Measurements from ENCODE around the gene CORO2B.

Gene CORO2B

DNA sequence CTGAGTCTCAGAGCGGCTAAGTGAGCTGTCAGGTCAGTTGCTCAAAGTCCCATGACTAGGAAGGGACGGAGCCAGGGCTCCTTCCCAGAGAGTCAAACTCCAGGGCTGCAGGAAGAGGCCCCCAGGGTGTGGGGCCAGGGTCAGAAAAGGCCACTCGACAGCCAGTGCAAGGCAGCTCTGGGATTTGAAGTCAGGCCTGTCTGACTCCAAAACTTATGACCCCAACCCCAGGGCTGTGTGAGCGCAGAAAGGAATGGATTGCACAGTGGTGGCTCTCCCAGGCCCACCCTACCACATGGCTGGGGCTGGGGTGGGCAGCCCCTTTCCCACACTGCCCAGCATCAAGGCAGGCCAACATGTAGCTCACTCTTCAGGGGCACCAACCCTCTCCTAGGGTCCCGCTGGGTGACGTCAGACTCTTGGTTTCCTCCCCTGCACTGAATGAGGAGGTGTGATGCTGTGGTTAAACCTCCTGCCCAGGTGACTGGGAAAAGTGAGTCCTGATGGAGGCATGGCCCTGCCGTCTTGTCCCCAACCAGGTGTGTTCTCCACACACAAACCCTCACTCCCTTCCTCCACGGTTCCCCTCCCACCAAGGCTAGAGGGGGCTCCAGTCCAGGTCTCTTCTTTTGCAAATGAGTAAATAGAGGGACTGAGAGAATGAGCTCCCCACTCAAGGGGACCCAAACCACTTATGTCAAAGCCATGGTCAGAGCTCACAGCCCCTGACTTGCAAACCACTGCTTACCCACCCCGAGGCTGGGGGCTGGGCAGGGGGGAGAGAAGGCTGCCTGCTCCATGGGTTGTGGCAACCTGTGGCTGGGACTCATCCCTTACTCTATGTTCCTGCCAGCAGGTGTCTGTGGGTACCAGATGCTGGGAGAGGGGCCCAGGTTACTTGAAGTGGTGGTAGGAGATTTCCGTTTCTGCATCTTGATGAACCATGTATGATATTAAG, 23.8 kb upstream of the CORO2B start:
- DNase-seq: no peak

DNA sequence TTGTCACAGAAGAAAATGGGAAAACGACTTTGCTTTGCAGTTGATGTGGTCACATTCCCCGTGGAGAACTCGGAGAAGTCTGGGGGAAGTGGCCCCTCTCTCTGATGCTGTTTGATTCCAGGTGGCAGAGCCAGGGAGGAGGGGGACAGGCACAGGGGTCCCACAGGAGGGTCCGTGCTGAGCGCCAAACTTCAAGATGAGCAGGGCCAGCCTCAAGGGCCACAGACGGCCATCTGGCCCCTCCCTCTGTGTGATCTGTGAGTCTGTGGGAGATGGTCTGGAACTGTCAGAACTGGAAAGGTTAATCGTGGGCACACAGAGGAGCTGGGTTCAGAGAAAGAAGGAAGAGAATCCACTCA, 23.1 kb upstream of the CORO2B start:
- no peak for DNase-seq

DNA sequence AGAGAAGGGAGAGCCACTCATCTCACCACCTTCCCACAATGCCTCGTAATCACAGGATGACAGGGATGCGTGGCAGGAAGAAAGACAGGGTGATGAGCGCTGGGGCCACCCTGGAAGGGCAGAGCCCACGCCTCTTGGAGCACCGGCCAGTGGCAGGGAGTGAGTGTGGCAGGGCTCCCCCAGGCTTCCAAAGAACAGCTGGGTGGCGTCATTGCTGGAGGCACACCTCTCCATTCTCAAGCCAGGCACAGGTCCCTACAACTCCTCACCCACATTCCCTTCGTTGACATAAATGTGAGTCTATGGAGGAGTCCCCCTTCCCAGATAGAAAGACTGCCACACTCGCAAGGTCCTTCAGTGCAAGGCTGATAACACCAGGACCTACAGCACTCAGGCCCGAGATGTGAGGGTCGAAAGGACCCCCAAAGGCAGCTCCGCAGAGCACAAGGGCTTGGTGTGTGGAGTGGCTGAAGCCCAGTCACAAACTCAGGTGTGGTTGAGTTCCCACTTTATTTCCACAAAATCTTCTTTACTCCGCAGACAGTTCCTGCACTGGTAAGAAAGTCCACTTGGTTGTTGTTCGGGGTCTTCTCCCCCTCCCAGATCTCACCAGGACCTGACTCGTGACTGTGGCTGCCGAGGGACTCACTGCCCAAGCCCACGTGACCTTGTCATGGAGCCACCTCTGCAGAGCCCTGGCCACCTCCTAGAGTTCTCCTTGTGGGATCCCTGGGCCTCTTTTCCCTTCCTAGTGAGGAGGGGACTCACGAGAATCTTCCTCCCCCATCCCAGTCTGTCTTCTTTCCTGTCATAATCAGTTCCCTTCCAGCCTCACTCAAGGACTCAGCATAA, 22.4 kb upstream of the CORO2B start:
- DNase-seq: no peak

DNA sequence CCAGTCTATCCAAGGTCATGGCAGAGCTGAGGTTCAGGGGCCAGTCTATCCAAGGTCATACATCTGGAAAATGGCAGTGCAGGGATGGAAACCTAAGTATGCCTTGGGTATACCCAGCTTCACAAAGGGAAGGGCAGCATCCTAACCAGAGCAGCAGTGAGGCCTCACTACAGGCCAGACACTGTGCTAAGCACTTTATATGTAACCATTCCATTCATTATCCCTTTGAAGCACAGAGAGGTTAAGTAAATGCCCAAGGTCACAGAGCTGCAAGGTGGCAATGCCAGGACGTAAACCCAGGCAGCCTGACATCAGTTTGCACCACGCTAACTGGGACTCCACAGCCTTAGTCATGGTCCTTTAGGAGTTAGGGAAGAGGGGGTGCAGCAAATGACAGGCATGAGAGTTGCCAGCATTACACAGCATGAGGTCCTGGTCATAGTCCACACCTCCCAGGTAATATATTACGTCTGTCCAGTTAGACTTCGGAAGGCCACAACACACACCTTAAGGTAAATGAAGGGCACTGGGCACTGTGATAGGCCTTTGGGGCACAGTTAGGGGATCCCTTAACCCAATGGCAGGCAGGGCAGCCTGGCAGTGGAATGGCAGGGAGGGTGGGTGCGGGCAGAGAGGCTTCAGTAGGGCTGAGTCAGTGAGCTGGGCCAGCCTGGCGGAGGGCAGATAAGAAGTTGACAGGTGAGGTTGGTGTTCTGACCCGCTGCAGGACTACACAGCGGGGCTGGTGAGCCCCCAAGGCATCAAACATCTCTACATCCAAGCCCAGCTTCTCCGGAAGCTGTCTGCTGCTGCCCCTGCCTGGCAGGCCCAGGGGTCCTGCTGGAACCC, 21.1 kb upstream of the CORO2B start:
- DNase-seq: no peak

DNA sequence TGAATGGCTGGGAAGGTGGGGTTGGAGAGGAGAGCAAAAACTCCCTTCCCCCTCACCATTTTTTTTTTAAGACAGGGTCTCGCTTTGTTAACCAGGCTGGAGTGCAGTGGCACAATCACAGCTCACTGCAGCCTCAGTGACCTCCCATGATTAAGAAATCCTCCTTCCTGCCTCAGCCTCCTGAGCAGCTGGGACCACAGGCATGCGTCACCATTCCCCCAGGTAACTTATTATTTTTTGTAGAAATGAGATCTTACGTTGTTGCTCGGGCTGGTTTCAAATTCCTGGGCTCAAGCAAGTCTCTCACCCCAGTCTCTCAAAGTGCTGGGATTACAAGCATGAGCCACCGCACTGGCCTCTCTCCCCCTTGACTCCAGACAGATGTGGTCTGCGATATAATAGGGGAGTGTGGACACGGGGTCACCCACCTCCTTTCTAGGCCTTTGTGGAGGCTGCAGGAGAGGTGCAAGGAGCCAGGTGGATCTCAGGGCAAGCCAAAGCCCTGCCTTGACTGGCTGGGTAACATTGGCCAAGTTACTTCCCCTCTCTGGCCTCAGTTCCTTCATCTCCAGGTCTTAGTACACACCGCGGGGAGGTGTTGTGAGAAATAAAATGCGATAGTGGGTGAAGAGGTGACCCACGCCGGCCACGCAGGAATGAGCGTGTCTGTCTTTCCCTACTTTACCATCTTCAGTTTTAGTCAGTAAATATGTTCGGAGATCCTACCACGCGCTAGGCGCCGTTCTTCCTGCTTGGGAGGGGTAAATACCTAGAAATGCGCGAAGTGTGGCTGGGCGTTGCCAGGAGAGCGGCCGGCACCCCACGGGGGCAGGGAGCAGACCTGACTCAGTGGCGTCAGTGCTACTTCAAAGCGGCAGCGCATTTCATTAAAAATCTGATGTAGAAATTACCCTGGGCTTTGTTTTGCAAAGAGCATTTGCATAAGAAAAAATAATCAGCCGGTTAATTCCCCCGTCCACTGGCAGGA, 20.2 kb upstream of the CORO2B start:
- no peak for DNase-seq

DNA sequence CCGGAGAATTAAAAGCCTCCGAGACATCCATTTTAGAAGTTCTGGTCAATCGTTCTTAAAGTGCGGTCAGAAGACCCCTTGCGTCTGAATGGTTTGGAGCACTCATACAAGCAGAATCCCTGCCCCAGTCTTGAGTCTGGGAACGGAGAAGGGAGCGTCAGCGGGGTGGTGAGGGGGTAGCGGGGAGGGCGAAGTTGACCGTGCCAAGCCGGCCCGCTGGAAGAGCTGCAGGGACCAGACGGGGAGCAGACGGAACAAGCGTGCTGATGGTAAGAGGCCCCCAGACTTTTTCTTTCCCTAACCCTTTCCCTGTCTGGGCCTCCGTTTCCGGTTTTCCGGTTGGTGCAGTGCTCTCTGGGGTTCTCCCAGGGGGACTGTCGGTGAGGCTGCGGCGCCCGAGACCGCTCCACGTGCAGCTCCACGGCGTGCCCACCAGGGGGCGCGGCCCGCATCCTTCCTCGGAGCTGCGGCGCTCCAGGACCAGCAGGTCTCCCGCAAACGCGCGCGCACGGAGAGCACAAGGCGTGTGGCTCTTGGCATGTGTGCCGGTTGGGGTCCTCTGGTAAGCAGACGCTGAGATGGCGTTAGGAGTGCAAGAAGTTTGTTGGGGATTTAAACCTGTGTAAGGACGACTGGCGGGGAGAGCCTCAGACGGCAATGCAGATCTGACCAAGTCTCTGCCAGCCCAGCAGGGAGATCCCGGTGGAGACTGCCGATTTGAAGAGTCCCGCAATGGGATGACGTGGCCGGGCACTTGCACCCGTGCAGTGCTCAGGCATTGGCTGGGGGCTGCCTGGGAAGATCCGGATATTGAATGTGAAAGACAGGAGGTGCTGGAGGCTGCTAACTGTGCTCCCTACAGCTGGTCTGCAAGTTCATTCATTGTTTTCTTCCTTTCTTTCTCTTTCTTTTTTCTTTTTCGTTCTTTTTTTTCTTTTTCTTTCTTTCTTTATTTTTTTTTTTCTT, 19.2 kb upstream of the CORO2B start:
- peak; percentile 89 for DNase-seq

DNA sequence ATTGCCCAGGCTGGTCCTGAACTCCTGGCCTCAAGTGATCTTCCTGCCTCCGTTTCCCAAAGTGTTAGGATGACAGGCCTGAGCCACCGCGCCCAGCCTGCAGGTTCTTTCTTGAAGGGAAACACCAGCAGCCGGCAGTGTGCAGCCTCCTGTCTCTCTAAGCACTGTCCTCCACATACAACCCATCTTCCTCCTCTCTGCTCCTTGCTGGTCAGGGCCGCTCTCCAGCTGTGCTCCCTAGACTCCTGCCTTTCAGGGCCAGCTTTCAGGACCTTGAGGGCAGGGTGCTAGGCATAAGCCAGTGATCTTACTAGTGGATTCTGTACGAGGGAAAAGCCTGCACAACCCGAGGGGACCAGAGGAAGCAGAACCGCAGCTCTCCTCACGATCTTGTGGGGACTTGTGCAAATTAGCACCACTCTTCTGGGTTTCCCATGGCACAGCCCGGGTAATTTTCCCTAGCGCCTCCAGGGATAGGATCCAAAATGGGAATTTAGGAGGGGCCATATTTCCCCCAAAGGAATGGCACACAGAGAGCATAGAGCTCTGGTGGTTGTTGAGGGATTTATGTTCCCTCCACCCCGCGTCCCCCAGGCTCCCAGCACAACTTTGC, 18.2 kb upstream of the CORO2B start:
- DNase-seq: peak; percentile 49

DNA sequence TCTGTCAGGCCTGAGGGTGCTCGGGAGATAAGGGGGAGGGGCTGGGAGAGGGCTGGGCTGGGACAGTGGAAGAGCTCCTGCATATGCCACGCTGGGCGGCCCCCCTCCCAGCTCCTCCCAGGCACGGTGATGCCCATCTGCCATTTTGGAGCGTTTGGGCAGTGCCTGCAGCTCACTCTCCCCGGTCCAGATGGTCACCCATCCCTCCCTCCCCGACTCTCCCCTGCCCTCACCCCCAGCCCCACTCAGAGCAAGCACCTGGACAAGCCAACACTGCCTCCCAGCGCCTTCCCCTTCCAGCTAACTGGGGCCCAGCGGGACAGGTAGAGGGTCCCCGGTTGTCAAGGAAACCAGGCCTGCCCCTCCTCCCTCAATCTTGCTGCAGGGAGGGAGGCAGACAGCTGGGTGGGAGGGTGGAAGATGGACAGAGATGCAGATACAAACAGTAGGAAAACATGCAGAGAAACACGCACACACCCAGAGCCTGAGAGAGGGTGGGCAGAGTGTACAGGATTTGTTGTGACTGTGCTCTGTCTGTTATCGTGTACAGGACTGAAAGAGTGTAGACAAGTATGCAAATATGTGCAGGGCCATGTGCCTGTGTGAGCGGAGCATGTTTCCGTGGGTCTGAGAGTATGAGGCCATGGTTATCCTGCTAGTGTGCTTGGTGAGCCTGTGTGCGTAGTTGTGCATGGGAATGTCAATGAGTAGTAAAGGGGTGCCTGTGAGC, 17.5 kb upstream of the CORO2B start:
- DNase-seq: peak; percentile 49

DNA sequence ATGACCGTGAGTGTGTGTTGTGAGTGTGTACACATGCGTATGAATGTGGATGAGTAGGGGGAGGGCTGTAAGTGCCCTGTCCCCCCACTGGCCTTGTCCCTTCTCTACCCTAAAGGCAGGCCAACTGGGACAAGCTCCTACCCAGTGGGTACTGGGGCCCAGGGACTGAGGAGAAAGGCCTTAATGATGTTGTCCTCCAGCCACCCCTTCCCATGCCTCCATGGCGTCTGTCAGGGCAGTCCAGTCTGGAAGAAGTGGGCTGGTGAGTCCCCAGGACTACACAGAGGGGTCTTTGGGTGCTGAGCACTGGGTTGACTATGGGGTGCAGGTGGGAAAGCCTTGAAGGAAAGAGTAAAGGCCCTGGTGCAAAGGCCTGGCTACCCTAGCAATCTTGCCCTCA, 16.9 kb upstream of the CORO2B start:
- DNase-seq: no peak

DNA sequence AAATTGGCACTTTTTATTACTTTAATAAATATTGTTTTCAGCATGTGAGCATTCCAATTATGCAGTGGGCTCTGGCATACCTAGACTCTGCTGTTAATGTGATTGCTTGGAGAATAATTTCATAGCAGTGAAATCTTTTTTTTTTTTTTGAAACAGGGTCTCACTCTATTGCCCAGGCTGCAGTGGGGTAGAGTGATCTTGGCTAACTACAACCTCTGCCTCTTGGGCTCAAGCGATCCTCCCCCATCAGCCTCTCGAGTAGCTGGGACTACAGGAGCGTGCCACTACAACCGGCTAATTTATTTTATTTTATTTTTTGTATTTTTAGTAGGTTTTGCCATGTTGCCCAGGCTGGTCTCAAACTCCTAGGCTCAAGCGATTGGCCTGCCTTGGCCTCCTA, 14.6 kb upstream of the CORO2B start:
- DNase-seq: no peak

DNA sequence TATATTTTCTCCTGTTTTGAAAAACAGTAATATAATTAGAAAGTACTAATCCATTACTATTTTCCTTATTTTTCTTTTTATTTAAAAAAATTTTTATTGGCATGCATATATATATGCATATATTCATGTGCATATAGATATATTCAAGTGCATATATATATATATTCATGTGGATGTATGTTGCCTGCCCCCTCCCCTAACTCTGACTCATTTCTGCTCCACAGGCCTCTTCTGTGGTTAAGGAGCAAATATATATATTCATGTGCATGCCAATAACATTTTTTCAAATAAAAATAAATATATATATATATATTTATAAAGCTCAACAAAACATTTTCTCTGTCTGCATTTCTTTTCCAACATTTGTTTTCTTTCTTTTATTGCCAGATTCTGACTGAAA, 13.6 kb upstream of the CORO2B start:
- no peak for DNase-seq

DNA sequence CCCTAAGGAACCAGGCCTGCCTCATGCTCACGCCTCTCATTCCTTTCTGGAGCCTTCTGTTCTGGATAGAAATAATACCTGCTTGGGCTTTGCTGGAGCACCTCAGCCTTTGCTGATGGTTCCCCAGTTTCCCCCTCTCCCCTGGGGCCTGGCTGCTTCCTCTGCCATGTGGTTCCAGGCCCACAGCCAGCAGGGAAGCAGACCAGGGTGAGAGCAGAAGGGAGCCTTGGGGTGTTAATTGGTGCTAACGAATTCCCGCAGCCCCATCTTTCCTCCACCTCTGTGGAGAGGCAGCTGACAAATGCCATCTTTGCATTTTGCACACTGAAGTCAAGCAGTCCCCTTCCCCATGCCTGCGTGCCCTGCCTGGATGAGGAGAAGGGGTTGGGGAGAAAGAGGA, 13.1 kb upstream of the CORO2B start:
- DNase-seq: peak; percentile 33

DNA sequence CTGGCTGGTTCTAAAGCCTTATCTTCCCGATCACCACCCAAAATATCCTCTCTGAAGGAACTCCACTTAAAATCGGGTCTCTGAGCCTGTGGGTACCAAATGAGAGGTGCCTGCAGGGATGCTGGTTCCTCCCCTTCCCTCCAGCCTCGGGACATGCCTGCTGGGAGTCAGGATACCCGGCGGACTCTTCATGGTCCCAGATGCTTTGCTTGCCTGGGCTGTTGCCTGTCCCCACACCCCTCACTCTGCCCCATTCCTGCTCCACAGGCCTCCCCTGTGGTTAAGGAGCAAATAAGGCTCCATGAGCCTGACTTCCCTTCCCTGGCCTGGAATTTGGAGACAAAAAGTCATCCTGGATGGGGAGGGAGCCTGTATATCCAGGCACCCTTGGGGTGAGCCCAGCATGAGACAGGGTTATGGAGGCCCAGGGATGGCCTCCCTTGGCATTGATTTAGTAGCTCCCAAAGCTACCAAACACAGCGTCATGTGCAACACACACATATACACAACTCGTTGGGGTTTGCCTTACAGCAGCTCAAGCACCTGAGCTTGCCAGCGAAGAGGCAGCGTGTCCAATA, 12.3 kb upstream of the CORO2B start:
- no peak for DNase-seq

DNA sequence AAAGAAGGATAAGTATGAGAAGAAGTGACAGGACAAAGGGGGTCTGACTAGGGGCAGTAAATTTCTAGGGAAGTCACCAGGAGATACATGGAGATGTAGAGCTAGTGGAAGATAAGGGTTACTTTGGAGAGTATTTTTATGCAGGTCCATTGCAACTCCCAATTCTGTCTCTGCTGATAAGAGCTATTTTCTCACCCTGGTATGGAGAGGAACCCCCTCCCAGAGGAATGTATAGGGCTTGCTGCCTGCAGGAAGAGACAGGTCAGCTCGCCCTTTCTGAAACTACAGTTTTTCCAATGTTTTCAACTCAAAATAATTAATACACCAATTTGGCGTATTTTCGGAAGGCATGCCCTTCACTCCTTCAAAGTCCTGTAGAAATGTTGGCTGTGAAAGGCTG, 11.4 kb upstream of the CORO2B start:
- DNase-seq: no peak

DNA sequence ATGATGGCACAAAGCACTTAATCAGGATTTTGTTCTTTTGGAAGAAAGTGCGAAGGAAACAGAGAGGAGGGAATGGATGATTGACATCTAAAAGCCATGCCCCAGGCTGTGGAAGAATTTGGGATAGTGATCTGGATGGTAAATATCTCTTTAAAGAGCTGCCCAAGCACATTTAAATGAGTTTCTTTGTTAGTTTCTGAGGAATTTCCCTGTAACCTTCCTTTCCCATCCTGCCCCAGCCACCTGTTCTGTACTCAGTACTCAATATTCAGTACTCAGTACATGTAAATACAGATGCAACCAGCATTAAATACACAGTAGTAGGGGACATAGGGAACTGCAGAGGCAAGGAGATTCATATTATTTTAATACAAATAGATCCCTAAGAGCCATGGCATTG, 7.8 kb upstream of the CORO2B start:
- no peak for DNase-seq

DNA sequence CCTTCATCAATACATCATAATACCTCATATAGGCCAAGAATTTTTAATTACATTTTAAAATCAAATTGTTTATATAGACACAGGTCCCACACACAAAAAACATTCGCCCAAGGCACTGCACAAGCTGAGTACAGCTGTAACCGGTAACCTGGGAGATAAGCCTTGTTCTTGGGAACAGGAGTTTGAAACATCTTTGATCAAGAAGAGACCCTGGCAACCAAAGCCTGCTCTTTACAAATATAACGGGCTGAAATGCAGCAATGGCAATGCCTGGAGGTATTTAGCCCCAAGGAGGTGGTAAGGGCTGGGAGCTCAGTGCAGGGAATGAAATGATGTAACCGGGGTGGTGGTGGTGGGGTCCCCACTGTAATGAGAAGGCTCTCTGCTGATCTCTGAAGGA, 7.2 kb upstream of the CORO2B start:
- no peak for DNase-seq

DNA sequence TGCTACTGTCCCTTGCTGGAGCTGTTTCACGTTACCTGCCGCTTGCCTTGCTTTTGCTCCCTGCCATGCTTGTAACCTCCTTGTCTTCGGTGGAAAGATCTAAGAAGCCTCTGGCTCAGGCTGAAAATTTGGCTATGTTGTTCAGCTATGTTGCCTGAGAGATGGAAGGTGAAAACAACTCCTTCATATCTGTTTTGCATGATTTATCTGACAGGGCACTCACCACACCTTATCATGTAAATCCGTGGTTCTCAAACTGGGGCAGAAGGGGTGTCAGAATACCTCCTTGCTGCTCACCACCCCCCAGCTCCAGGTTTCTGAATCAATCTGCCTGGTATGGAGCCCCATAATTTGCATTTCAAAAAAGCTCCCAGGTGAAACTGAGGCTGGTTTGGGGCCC, 6.5 kb upstream of the CORO2B start:
- no peak for DNase-seq

DNA sequence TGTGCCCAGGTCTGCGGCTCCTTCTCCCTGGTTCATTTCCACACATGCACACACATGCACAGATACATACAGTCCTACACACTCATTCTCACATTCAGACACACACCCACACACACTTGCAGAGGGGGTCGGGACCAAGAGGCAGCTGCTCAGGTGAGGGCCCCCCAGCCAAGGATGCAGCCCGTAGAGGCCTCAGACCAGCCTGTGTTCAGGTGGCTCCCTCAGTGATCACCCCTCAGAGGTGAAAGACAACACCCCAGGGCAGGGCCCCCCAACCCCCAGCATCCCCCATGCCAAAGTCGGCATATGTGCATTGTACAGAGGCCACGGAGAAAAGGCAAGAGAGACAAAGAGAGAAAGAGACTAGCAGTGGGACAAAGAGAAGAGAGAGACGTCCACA, 5.9 kb upstream of the CORO2B start:
- no peak for DNase-seq

DNA sequence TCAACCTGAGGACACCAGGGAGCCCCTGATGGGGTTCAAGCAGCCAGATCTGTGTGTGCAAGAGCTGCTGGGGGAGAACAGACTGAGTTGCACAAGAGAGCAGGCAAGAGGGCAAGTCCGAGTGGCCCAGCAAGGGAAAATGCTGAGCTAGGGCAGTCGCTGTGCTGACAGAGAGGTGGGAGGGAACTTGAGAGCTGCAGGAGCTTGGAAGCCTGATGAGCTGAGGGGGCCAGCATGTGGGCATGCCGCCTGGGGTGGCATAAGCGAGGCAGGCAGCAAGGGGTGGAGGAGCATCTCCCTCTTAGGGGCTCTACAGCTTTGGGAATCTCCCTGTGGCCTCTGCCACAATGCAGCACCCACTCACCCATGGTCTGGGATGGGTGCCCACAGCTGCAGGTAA, 4.7 kb upstream of the CORO2B start:
- DNase-seq: no peak

Data from NCI-H2171 (cell line).